ENCODE data around the gene ZNF524. TPM values are rescaled to one million over a fixed set of nuclear protein-coding genes. Genes with fewer than 3 reads are reported as not detected.

Gene ZNF524
- total RNA-seq, 3 donors from 2014 or later: 22.3 to 25.6 (median 25.4) TPM

DNA sequence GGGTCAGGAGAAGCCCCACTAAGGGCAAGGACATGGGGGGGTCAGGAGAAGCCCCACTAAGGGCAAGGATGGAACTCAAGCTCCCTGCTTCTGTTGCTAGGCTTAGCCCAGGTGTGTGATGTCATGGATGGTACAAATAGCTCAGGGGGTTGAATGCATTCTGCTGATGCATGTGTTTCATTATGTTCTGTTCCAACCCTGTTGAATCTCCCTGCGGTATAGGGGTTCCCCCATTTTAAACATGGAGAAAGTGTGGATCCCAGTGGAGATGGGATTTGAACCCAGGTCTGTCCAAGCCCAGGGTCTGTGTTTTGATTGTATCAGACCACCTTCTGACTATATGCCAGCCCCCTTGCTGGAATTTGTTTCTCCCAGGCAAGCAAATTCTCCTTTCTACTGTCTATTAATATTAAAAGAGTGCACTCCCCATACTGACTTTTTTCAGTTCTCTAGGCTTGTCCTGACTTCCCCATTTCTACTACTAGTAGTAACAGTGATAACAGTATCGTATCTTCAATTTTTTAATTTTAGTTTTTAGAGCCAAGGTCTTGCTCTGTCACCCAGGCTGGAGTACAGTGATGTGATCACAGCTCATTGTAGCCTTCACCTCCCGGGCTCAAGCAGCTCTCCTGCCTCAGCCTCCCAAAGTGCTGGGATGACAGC lies 12.0 kb downstream of the ZNF524 start:
- DNase-seq (ENCODE audit: low spot score in 2 of 2): no peak
- Histone ChIP-seq H3K27me3 (no peaks in the 10 kb centered on the region), H3K4me3 (no peak overlapping the region), H3K9me3 (no peaks in the 10 kb centered on the region), H3K27ac (no peak overlapping the region), H3K36me3 (peaks cover 22% of the 10 kb centered on the region), H3K4me1 (no peaks in the 10 kb centered on the region)
- intact Hi-C loops (cut with DNase I; ENCODE audit: low total_unique reads): no loop called here
- no peak for TF ChIP-seq POLR2A (IDR thresholded peaks at IDR 0.05)
- TF ChIP-seq, protein P1, sequence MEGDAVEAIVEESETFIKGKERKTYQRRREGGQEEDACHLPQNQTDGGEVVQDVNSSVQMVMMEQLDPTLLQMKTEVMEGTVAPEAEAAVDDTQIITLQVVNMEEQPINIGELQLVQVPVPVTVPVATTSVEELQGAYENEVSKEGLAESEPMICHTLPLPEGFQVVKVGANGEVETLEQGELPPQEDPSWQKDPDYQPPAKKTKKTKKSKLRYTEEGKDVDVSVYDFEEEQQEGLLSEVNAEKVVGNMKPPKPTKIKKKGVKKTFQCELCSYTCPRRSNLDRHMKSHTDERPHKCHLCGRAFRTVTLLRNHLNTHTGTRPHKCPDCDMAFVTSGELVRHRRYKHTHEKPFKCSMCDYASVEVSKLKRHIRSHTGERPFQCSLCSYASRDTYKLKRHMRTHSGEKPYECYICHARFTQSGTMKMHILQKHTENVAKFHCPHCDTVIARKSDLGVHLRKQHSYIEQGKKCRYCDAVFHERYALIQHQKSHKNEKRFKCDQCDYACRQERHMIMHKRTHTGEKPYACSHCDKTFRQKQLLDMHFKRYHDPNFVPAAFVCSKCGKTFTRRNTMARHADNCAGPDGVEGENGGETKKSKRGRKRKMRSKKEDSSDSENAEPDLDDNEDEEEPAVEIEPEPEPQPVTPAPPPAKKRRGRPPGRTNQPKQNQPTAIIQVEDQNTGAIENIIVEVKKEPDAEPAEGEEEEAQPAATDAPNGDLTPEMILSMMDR (IDR thresholded peaks at IDR 0.05): no peak
- TF ChIP-seq POLR2AphosphoS5 (IDR thresholded peaks at IDR 0.05): no peak

DNA sequence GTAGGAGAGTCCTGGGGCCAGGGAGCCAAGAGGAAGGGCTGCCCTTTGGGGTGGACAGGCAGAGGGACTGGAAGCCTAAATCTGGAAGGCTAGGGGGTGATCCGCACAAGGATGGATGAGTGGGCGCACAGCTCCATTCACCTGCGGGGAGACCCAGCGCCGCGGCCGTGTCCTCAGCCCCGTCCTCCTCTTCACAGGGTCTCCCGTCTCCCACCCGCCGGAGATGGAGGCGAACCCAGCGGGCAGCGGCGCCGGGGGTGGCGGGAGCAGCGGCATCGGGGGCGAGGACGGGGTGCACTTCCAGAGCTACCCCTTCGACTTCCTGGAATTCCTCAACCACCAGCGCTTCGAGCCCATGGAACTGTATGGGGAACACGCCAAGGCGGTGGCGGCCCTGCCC lies 13.3 kb downstream of the ZNF524 start:
- DNase-seq (ENCODE audit: low spot score in 2 of 2): no peak
- H3K36me3 ChIP-seq: peaks cover 22% of the 10 kb centered on the region
- intact Hi-C loops (cut with DNase I; ENCODE audit: low total_unique reads): no loop called here
- H3K27ac ChIP-seq: no peak overlapping the region
- no peak overlapping the region for H3K4me3 ChIP-seq
- no peaks in the 10 kb centered on the region for H3K9me3 ChIP-seq
- no peaks in the 10 kb centered on the region for H3K27me3 ChIP-seq
- H3K4me1 ChIP-seq: no peaks in the 10 kb centered on the region
- TF ChIP-seq POLR2AphosphoS5 (IDR thresholded peaks at IDR 0.05) (no peak), POLR2A (IDR thresholded peaks at IDR 0.05) (no peak)
- TF ChIP-seq, protein P1 (IDR thresholded peaks at IDR 0.05): no peak

DNA sequence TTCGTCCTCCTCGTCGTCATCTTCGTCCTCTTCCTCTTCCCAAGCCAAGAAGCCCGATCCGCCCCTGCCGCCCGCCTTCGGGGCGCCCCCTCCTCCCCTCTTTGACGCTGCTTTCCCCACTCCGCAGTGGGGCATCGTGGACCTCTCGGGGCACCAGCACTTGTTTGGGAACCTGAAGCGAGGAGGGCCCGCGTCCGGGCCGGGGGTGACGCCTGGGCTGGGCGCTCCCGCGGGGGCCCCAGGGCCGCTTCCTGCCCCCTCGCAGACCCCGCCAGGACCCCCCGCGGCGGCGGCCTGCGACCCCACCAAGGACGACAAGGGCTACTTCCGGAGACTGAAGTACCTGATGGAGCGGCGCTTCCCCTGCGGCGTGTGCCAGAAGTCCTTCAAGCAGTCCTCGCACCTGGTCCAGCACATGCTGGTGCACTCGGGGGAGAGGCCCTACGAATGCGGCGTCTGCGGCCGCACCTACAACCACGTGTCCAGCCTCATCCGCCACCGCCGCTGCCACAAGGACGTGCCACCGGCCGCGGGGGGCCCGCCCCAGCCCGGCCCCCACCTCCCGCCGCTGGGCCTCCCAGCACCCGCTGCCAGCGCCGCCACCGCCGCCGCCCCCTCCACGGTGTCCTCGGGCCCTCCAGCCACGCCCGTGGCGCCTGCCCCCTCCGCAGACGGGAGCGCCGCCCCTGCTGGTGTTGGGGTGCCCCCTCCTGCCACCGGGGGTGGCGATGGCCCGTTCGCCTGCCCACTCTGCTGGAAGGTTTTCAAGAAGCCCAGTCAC lies 14.0 kb downstream of the ZNF524 start:
- Histone ChIP-seq H3K27ac (no peak overlapping the region), H3K4me3 (no peak overlapping the region), H3K36me3 (peaks cover 22% of the 10 kb centered on the region), H3K4me1 (no peaks in the 10 kb centered on the region), H3K9me3 (no peaks in the 10 kb centered on the region), H3K27me3 (no peaks in the 10 kb centered on the region)
- intact Hi-C loops (cut with DNase I; ENCODE audit: low total_unique reads): no loop called here
- DNase-seq (ENCODE audit: low spot score in 2 of 2): no peak
- TF ChIP-seq, protein P1 (IDR thresholded peaks at IDR 0.05): no peak
- TF ChIP-seq POLR2A (IDR thresholded peaks at IDR 0.05) (no peak), POLR2AphosphoS5 (IDR thresholded peaks at IDR 0.05) (no peak)

DNA sequence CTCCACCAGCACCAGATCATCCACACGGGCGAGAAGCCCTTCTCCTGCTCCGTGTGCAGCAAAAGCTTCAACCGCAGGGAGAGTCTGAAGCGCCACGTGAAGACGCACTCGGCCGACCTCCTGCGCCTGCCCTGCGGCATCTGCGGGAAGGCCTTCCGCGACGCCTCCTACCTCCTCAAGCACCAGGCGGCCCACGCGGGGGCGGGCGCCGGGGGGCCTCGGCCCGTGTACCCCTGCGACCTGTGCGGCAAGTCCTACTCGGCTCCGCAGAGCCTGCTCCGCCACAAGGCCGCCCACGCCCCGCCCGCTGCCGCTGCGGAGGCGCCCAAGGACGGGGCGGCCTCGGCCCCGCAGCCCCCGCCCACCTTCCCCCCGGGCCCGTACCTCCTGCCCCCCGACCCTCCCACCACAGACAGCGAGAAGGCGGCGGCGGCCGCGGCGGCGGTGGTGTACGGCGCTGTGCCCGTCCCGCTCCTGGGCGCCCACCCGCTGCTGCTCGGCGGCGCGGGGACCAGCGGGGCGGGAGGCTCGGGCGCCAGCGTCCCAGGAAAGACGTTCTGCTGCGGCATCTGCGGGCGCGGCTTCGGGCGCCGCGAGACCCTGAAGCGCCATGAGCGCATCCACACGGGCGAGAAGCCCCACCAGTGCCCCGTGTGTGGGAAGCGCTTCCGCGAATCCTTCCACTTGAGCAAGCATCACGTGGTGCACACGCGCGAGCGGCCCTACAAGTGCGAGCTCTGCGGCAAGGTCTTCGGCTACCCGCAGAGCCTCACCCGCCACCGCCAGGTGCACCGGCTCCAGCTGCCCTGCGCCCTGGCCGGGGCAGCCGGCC lies 14.8 kb downstream of the ZNF524 start:
- peaks cover 22% of the 10 kb centered on the region for H3K36me3 ChIP-seq
- H3K4me1 ChIP-seq: no peaks in the 10 kb centered on the region
- TF ChIP-seq POLR2AphosphoS5 (IDR thresholded peaks at IDR 0.05) (no peak), POLR2A (IDR thresholded peaks at IDR 0.05) (no peak)
- TF ChIP-seq, protein P1 (IDR thresholded peaks at IDR 0.05): no peak
- intact Hi-C loops (cut with DNase I; ENCODE audit: low total_unique reads): no loop called here
- no peaks in the 10 kb centered on the region for H3K27me3 ChIP-seq
- H3K4me3 ChIP-seq: no peak overlapping the region
- H3K9me3 ChIP-seq: no peaks in the 10 kb centered on the region
- H3K27ac ChIP-seq: no peak overlapping the region
- DNase-seq (ENCODE audit: low spot score in 2 of 2): no peak

Data from breast epithelium (tissue), 4 donors.